Astrocyte (in vitro differentiated cells and primary cell): Measurements from ENCODE around the gene RBM19.

Experiments
- CTCF ChIP-seq: IDR thresholded peaks from 2 replicates; pipeline ENCODE4 v1.5.1; 2011; ENCODE audit warnings: low read depth, mild to moderate bottlenecking, inconsistent platforms, low read length, moderate library complexity; ENCODE audit not compliant: insufficient read depth
- EZH2 ChIP-seq: IDR thresholded peaks from 2 replicates; pipeline ENCODE4 v1.6.1; 2012; ENCODE audit warnings: mild to moderate bottlenecking, low read length, inconsistent platforms; ENCODE audit not compliant: insufficient read depth

GRCh38 chr12:113899042-113899560 lies 67.0 kb downstream of the RBM19 start:
- TF ChIP-seq CTCF (no peak), EZH2 (no peak)
